GM12873 (cell line): ENCODE measurements around the gene CPLX4.

Experiments used
- CTCF ChIP-seq: IDR thresholded peaks from 2 replicates; pipeline ENCODE4 v1.5.1; 2012; ENCODE audit warnings: low read depth, mild to moderate bottlenecking, moderate library complexity, low read length, control low read depth; ENCODE audit not compliant: insufficient read depth; ENCODE audit errors: missing control alignments

CPLX4 gene

GRCh38 chr18:59332986-59333385, 14.5 kb upstream of the CPLX4 start:
- no peak for TF ChIP-seq CTCF

- TF ChIP-seq CTCF = no peak
These were observed 10.2 kb upstream of the CPLX4 start for GRCh38 chr18:59328683-59329082.

GRCh38 chr18:59325965-59326364, 7.5 kb upstream of the CPLX4 start:
- TF ChIP-seq CTCF = no peak

GRCh38 chr18:59324623-59324971, 6.1 kb upstream of the CPLX4 start:
- TF ChIP-seq CTCF = no peak

- TF ChIP-seq CTCF = no peak
These were observed 5.6 kb upstream of the CPLX4 start for GRCh38 chr18:59323931-59324622.

- no peak for TF ChIP-seq CTCF
These were observed 6.8 kb downstream of the CPLX4 start for GRCh38 chr18:59311631-59312030.

- no peak for TF ChIP-seq CTCF
These were observed 9.6 kb downstream of the CPLX4 start for GRCh38 chr18:59308938-59309260.
